IPS-NIHi11 (cell line): ENCODE results near the gene ZNF423.
A peak's percentile ranks its signal among the peaks of the same experiment; 100 is the strongest.

Source experiments
- DNase-seq: peaks from one replicate; pipeline ENCODE4 v3.0.0; 2012; ENCODE audit warnings: mixed read lengths, low spot score

Gene ZNF423

DNA sequence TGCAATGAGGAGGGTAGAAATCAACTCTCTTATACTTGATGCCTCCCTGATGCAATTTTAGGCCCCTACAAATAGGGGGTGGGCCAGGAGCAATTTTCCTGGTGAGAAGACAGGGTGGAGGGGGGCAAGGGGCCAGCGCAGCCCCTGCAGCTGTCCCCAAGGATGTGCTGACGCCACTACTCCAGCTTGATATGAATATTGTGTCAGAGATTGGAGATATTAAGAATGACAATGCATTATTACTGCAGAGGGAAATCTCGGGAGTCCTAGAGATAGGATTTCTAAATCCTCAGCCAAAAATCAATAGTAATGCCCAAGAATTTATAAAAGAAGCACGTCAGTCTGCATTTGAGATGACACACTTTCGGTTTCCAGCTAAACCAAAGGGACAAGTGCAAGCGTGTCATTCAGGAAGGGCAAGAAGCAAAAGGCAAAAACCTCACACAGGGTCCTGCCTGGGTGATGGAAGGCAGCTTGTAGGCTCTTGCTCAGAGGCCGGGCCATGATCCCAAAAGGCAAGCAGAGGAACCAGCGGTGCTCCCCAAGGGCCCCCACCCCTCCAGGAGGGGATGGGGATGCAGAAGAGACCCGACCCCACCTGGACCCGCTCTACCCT lies 303.5 kb downstream of the ZNF423 start:
- no peak for DNase-seq

DNA sequence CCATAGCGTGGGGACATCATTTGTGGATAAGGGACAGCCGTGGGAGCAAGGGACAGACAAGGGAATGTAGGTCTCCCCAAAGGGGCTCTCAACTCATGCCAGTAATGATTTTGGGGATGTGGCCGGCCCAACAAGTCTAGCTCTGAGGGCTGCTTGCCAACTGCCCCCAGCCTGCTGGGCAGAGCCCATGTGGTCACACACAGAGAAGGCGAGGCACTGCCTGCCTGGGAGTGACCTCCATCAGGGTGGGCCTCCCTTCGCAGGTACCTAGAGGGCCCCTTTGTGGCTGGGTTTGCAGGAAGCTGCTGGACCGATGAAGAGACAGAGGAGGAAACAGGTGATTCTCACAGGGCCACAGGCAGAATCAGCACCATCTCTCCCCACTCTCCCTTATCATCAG lies 305.2 kb downstream of the ZNF423 start:
- DNase-seq, result no peak

DNA sequence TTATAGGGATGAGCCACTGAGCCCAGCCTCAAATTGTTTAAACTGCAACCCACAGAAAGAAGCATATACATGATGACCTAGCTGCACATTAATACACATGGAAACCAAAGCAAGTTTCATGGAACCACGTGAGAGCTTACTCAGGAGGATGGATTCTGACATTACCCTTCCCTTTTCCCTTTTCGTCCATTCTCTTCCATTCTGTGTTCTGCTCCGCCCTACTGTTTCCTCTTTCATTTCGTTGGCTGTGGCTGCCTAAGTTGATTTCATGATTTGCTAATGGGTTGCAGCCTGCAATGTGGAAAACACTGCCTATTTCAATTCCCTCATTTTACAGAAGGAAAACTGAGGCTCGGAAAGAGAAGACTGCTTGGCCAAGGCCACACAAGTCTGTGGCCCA lies 305.8 kb downstream of the ZNF423 start:
- no peak for DNase-seq

DNA sequence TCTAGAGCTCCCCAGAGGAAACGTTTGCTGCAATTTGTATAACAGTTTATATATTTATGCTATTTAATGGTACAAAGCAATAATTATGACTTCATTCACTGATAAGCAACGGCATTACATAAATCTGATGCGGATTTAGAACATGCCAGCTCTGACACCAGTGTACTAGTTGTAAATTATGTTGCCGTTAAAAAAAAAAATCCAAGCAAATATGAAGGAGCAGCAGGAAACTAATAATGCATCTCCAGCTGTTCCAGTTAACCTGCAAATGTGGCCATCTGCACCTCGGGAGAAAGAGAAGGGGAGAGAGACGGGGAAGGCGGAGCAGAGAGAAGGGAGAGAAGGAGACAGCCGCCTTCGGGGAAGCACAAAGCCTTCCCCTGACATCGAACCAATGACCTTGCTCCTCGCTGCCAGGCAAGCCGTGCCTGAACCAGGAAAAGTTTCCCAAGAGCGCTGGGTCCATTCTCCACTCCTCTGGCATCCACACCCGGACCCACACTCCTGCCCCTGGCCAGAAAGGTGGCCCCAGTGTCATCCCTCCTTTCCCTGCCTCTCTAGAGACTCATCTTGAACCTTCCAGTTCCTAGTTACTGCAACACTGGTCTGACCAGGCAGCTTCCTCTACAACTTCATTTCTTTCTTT lies 307.5 kb downstream of the ZNF423 start:
- no peak for DNase-seq

DNA sequence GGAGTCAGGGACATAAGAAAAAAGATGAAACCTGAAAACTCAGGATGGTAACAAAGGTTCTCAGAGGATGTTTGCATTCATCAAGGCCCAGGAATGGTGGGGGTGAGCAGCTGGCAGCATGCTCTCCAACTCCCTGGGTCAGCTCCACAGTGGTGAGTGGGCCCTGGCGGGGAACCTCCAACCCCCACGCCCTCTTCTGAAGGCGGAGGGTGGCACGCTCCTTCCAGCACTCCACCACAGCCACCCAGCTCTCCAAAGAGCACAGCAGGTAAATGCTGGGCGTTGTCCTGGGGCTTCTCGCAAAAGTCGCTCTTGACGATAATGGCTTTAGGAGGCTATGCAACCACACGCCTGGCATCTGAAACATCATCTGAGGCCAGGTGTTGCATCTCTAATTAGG lies 308.5 kb downstream of the ZNF423 start:
- no peak for DNase-seq

DNA sequence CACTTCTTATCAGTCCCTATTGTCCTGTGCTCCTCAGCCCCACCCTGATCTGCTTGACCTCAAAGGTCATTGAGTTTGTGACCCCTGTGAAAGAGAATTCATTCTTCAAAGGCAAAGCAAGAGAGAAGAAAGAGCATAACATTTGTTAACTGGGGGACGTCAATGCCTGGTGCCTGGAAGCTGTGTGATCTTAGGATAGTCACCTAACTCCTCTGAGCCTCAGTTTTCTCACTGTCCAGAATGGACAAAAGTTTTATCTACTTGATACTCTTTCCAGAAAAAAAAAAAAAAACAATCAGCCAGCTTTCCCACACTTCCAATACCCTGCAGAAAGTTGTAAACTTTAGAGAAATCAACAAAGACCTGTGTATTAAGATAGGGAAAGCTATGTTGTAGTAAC lies 309.2 kb downstream of the ZNF423 start:
- DNase-seq, result no peak

DNA sequence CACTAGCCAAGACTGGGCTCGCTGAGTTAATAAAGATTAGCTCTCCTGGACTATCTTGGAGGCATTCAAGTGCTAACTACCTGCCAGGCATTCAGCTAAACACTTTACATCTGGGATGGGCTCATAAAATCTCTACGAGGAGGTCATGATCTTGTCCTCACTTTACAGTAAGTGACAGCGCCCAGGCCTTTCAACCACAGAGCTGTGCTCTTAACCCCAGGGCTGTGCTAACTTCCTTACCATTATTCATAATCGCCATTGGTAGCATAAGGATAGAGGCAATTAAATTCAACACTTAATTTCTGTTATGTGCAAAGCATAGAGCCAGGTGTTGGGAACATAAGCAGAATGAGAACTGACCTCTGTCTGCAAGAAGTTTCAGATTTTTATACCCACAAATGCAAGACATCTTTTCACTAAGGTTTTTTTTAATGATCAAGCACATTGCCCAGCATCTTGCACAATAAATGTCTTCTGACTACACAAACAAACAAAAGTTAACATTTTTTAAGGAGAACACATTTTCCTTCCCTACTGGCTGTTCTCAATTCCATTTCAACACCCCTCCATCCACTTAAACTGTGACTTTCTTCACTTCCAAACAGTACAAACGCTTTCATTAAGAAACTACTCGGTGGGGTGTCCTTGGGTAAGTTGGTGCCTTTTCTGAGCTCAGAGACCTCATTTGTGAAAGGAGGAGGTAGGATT lies 310.0 kb downstream of the ZNF423 start:
- DNase-seq, result no peak

DNA sequence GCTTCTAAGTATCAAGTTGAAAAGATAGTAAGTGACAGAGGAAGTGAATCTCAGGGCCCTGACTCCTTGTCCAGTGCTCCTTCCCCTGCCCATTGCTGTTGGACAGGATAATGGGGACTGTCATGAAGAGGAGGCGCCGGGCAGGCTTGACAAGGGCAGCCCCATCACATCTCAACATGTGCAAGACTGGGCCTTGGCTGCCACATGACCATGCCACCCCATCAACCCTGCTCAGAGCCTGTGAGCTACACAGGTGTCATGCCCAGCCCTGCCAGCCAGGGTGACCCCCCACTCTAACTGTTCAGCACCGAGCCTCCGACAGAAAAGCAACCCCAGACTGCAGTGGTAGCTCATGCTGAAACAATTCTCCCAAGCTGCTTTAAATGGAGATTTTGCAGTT lies 310.7 kb downstream of the ZNF423 start:
- DNase-seq, result no peak

DNA sequence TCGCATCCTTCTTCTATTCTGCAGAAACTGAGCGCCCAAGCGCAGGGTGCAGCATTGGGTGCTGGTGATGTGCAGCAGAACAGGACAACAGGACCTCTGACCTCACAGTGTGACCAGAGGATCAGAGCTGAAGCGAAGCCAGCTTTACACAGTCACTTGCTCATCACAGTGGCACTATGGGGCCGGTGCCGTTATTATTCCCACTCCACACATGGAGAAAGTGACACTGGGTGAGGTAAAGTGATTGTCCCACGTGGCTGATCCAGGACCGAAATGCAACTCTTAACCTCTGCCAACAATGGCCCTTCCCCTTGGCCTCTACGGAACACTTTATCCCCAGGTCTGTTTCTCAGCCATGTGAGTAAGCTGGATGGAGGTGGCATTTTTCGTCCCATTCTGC lies 311.1 kb downstream of the ZNF423 start:
- DNase-seq, result no peak

DNA sequence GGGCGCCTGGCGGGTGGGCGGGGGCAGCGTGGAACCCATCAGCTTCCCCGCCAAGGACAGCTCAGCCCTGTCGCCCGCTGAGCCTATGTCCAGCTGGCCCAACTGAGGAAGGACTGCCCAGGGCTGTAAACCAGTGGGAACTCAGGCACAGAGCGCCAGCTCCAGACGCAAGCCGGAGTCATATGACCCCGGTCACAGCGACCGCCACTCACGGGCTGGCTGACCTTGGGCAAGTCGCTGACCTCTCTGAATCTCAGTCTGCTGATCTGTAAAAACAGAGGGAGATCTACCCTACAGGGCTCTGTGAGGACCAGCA lies 312.3 kb downstream of the ZNF423 start:
- no peak for DNase-seq

DNA sequence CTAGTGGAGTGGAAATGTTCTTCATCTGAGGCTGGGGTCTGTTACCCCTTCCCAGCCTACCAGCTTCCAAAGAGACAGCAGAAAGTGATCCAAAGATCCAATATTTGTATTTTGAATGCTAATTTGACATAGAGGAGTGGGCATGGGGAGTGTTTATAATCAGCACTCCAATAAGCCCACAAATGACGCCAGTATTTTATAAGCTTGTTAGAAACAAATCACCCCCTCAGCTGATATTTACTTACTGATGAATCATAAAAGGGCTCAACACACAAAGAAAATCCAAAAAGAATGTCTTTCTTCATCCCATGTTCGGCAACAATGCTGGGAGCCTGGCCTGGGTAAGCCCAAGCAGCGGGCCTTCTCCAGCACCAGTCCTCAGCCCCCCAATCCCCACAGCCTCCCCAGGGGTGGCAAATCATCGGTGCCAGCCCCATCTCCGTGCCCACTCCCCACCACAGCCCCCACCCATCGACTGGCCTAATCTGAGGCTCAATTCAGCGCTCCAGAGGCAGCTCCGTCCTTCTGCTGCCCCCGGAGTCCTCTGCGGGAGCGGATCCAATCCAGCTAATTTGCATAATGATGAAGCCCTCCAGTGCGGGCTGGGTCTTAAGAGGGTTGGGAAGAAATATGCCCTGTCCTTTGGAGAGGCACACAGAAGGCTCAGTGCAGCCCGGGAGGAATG lies 312.8 kb downstream of the ZNF423 start:
- no peak for DNase-seq

DNA sequence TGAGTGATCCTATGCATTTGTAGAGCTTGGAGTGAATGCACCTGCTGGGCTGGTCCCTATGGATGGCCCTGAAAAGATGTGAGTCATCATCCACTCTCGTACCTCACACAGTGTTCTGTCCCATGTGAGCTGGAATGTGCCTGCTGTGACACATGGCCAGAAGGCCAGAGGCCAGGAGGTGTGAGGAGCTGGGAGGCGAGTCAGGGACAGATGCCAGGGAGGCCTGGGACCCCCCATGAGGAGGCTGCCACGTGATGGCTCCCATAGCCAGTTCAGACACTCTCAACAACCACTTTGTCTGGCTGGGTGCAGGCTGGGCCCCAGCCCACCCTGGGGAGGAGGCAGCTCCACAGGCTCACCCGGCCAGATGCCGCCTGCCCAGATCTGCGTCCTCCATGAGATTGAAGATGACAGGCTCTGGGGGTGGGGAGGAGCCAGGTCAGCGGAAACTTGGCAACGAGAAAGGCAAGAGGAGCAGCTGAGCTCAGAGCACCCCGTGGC lies 313.5 kb downstream of the ZNF423 start:
- DNase-seq, result no peak

DNA sequence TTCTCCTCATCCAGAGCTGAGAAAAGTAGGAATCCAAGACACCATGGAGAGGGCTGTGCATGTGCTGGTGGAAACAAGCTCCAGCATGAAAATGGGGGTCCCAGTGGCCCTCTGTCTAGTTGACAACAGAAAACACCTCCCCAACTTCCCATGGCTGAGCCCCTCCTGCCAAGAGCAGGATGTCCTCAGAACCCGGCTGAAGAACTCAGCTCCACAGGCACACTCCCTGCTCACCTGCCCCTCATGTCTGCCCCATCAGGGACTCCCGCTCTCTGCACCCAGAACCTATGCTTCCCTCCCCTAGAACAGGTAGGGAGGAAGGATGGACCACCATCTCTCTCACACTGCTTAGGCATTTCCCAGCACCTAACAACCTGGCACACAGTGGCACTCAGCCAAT lies 315.1 kb downstream of the ZNF423 start:
- no peak for DNase-seq

DNA sequence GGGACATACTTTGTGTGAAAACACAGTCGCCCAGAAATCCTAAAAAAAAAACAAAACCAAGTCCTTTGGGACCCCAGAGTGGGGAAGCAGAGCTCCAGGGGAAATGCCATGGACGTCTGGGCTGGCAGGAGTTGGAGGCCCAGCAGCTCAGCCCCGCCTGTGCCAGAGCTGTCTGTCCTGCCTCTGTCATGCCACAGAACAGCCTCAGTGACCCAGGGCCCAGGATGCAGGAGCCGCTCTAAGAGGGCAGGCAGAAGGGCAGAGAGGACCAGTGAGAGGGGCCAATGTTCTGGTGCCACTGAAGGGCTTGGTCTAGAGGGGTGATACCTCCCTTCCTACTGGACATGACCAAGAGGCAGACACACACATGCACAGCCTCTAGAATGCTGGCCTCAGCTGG lies 316.2 kb downstream of the ZNF423 start:
- no peak for DNase-seq

DNA sequence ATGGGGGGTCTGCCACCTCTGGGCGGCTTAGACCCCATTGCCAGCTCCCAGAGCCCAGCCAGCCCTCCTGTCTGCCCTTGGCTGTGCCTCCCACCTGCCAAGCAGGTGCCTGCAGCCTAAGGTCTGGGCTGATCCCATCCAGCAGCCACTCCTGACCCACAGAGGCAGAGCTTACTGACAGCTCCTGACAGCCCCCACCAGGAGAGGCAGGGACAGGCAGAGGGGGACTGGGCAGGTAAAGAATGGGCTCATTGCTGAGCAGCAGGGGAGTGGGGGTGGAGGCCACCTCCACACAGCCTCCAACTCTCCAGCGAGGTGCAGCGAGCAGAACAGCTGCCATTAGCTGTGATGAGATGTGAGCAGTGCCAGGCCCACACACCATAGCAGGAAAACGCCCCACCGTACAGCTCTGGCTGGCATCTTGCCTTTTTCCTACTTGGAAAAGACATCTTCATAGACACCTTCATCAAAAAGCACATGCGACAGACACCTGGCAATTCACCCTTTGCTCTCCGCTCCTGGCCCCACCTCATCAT lies 317.9 kb downstream of the ZNF423 start:
- no peak for DNase-seq

DNA sequence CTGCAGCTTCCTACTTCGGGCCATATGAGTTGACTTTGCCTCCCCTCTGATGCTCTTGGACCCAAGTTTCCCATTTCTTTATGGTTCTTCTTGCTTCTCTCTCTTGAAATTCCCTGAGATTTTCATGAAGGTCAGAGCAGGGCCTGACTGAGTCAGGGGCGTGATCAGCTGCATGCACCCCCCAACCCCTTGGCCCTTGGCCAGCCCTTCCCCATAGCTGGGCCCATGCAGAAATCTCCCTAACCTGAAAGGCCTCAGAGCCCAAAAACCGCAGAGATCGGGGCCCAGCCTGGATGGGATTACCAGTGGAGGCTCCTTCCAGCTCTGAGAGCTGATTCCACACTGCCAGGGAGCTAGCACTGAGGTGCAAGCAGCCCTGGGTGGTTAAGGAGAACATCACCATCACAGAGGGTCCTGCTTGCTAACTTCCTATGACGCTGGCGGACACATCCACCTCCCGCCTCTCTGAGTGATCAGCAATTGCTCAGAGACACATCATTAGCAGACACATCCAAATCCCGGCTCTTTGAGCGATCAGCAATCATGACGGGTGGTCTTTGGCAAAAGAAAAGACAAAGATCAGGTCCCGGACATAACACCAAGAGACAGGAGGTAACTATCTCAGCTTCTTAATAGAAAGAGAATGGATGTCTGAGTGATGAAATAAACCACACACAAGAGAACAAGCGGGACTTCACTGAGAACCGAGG lies 320.9 kb downstream of the ZNF423 start:
- DNase-seq, result no peak

DNA sequence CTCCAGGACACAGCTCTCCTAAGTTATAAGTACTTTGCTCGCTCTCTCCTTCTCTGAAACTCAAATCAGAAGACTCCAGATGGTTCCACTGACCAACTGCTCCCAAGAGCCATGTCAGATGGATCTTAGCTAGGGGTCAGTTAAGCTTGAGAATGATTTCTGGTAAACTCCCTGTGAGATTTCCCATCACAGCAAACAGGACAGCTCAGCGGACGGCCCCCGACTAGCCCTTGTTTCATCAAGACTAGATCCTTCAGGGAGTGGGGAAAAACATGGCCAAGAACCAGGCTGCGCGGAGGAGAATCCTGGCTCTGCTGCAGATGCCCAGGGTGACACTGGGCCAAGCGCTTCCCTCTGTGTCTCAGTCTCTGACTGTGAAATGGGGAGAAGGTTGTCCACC lies 322.5 kb downstream of the ZNF423 start:
- DNase-seq, result no peak

DNA sequence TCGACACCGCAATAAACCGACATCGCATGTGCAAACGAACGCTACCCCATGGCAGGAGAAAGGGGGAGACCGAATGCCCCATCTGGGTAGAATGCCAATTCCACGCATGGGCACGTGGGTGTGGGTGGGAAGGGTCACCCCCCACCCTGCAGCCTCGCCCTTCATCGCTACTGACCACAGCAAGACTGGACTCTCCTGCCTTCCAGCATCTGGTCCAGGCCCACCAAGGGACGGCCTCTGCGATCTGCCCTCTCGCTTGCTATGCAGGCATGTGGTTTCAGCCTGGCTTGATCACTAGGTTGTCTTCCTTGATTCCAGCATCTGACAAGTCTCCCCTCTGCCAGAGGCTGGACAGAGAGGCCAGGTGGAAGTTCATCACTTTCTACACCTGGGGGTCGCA lies 323.0 kb downstream of the ZNF423 start:
- DNase-seq, result no peak

DNA sequence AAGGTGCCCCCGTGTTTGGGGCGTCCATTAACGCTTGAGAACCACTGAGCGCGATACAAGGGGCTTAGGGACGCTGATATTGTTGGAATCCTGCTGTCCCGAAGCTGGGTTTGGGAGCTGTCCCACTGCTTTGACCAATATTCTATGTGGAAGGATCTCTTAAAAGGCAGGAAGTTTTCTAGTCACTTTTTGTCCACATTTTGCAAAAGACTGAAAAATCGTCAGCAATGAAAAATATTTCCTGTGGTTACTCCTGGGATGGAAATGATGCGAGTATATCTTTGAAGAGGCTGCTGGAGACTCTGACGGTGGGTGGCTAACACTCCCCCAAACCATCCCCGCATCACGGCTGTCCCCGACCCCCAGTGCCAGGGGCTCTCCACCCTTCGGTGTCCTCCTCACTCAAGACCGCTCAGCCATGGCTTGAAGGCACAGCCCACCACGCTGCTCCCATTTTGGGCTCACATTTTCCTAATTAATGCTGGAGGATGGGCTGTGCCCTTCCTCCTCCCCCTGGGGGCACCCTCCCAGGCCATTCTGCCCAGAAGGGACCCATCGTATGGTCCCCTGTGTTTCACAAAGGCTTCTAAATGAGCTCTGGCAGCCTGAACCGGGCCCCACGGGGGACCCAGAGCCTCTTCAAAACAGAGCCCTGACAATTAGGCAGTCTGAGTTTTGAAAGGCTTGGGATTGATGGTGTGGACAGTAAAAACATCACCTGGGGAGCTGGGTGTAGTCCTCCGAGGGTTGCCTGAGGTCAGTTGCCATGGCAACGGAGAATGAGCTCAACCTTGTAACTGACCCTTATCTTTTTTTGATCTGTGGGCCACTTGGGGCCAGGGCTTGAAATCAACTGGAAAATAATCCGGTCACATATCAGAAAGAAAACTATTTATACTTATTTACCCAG lies 323.7 kb downstream of the ZNF423 start:
- DNase-seq, result peak; percentile 42

DNA sequence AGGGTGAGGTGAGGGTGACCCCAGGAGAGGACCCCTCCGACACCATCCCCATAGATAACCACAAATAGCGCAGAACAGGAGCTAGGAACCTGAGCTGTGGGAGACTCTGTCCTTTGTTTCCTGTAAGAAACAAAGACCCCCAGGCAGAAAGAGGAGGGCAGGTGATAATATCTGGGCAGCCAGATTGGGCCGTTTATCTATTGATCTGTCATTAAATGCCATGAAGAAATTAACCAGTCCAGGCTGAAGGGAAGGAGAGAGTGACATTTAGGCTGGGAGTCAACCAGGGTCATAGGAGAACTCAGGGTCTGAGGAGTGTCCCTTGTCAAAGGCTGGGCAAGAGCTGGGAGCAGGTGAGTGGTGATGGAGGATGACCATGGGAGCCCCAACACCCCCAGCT lies 324.5 kb downstream of the ZNF423 start:
- no peak for DNase-seq

DNA sequence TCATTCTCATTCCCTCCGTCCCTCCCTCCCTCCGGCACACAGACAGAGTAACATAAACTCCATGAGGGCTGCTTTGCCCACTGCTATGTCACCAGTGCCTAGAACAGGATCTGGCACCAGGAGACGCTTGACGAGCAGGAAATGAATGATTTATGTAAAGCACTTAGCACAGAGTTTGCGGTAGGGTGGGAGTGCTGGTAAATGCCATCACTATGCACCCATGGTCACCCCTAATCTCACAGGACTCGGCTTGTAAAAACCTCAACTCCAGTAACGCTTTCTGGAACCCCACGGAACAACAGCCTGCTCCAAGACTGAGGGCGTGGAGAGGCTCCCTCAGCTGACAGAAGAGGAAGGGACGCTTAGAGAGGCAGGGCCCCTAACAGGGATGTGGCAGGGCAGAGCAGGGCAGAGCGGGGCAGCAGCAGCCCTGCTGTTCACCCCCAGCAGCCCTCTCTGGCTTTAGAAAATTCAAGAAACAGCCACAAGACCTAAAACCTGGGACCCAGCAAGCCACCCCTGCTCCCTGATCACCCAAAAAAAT lies 325.4 kb downstream of the ZNF423 start:
- DNase-seq, result no peak
